Neural cell (in vitro differentiated cells): ENCODE results near the gene HDAC4. TPM values are rescaled to one million over a fixed set of nuclear protein-coding genes. Genes with fewer than 3 reads are reported as not detected.

ENCODE experiments used
- H2AFZ ChIP-seq: fragments of 200-600, 300-800 bp; sonication (generic), shearing (Covaris generic); 2 replicates; pipeline ENCODE4 v1.6.0; 2014; ENCODE audit warnings: low read depth, mild to moderate bottlenecking, antibody characterized with exemption, low read length, moderate library complexity
- H3F3A ChIP-seq: fragments of 200-600 bp; shearing (Covaris generic); 2 replicates; pipeline ENCODE4 v1.6.1; 2016; ENCODE audit warnings: mild to moderate bottlenecking, moderate library complexity, mixed read lengths, antibody characterized with exemption, low read length; ENCODE audit not compliant: insufficient read depth, poor library complexity, severe bottlenecking
- H3K27ac ChIP-seq: fragments of 200-600, 300-800 bp; sonication (generic), shearing (Covaris generic); 2 replicates; pipeline ENCODE4 v1.5.1; 2014; ENCODE audit warnings: mild to moderate bottlenecking, low read length, moderate library complexity
- H3K27me3 ChIP-seq: fragments of 300-800, 200-600 bp; sonication (generic), shearing (Covaris generic); 2 replicates; pipeline ENCODE4 v1.6.0; 2014; ENCODE audit warnings: mild to moderate bottlenecking, low read depth, low read length, moderate library complexity; ENCODE audit not compliant: insufficient read depth
- H3K36me3 ChIP-seq: fragments of 300-800, 200-600 bp; sonication (generic), shearing (Covaris generic); 2 replicates; pipeline ENCODE4 v1.5.1; 2014; ENCODE audit warnings: mild to moderate bottlenecking, antibody characterized with exemption, low read length, moderate library complexity; ENCODE audit not compliant: insufficient read depth
- H3K4me2 ChIP-seq: fragments of 300-800, 200-600 bp; sonication (generic), shearing (Covaris generic); 2 replicates; pipeline ENCODE4 v1.6.0; 2014; ENCODE audit warnings: mild to moderate bottlenecking, low read length
- H3K4me3 ChIP-seq: fragments of 300-800, 200-600 bp; sonication (generic), shearing (Covaris generic); 2 replicates; pipeline ENCODE4 v1.5.1; 2014; ENCODE audit warnings: mild to moderate bottlenecking, low read length, moderate library complexity
- H3K79me2 ChIP-seq: fragments of 200-600 bp; shearing (Covaris generic); replicated peaks from 2 replicates; pipeline ENCODE4 v1.6.0; 2014; ENCODE audit warnings: mild to moderate bottlenecking, low read length, moderate library complexity; ENCODE audit not compliant: insufficient read depth
- H3K9ac ChIP-seq: fragments of 300-800, 200-600 bp; sonication (generic), shearing (Covaris generic); 2 replicates; pipeline ENCODE4 v1.6.1; 2016; ENCODE audit warnings: mild to moderate bottlenecking, low read length, mixed read lengths
- H3K9me2 ChIP-seq: fragments of 200-600 bp; shearing (Covaris generic); 2 replicates; pipeline ENCODE4 v1.6.1; 2016; ENCODE audit warnings: mild to moderate bottlenecking, low read length, mixed read lengths; ENCODE audit not compliant: insufficient read depth
- H3K9me3 ChIP-seq: fragments of 200-600, 300-800 bp; sonication (generic), shearing (Covaris generic); 2 replicates; pipeline ENCODE4 v1.6.1; 2016; ENCODE audit warnings: mild to moderate bottlenecking, mixed run types, low read length, moderate library complexity, mixed read lengths
- H4K20me1 ChIP-seq: fragments of 200-600 bp; shearing (Covaris generic); 2 replicates; pipeline ENCODE4 v1.6.1; 2016; ENCODE audit warnings: mild to moderate bottlenecking, mixed run types; ENCODE audit not compliant: insufficient read depth
- EP300 ChIP-seq: fragments of 450-650 bp; conservative IDR thresholded peaks from 2 replicates; pipeline ENCODE4 v1.6.1; 2014; ENCODE audit warnings: antibody characterized with exemption, mild to moderate bottlenecking, moderate library complexity; ENCODE audit not compliant: poor library complexity, severe bottlenecking
- EZH2 ChIP-seq: fragments of 200-600, 300-800 bp; shearing (Covaris generic), sonication (generic); IDR thresholded peaks from 2 replicates; pipeline ENCODE4 v1.6.1; 2014; ENCODE audit warnings: antibody characterized with exemption, low read length, borderline replicate concordance, mild to moderate bottlenecking; ENCODE audit not compliant: insufficient read depth, poor library complexity, severe bottlenecking
- MXI1 ChIP-seq: fragments of 450-650 bp; conservative IDR thresholded peaks from 2 replicates; pipeline ENCODE4 v1.6.1; 2014; ENCODE audit warnings: antibody characterized with exemption, mild to moderate bottlenecking; ENCODE audit not compliant: poor library complexity, severe bottlenecking
- POLR2AphosphoS5 ChIP-seq: IDR thresholded peaks from 2 replicates; pipeline ENCODE4 v1.6.1; 2012
- RAD21 ChIP-seq: fragments of 450-650 bp; conservative IDR thresholded peaks from 2 replicates; pipeline ENCODE4 v1.6.1; 2014; ENCODE audit warnings: antibody characterized with exemption, mild to moderate bottlenecking, moderate library complexity
- SMC3 ChIP-seq: fragments of 450-650 bp; conservative IDR thresholded peaks from 2 replicates; pipeline ENCODE4 v1.6.1; 2014; ENCODE audit warnings: antibody characterized with exemption, mild to moderate bottlenecking, moderate library complexity; ENCODE audit not compliant: poor library complexity
- TAF1 ChIP-seq: IDR thresholded peaks from 2 replicates; pipeline ENCODE4 v1.6.1; 2012; ENCODE audit warnings: low read depth
- polyA plus RNA-seq: library from polyadenylated mRNA; depleted of rRNA; stranded (reverse); fragments of >200 nt; gene quantifications from 2 replicates; pipeline ENCODE4 v1.2.3, GENCODE V29; 2014
- TF ChIP-seq, protein P1 (sequence below): fragments of 450-650 bp; IDR thresholded peaks from 2 replicates; pipeline ENCODE4 v1.5.1; 2014; ENCODE audit warnings: antibody characterized with exemption, mild to moderate bottlenecking, moderate library complexity; ENCODE audit not compliant: poor library complexity, severe bottlenecking
- TF ChIP-seq, protein P2 (sequence below): IDR thresholded peaks from 2 replicates; pipeline ENCODE4 v1.6.1; 2012; ENCODE audit warnings: borderline replicate concordance

The HDAC4 gene
- polyA plus RNA-seq, 1 donor from 2014 or later: 3.4 TPM

DNA sequence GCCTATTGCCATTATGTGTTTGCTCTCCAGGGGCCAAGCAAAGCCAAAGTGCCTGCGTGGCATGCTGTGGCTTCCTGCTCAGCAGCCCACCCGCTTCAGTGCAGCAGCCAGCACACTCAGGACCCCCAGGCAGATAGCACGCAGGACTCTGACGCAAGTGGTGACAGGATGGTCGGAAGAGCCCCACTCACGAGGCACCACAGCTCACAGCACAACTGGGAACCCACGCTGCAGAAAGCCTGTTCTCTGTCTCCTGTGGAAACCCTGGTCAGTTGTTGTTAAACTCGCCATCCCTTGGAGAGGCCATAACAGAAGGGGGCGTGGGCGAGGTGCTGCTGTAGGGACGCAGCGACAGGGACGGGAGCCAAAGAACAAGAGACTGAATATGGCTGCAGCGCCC, 76.4 kb downstream of the HDAC4 start:
- Histone ChIP-seq H3K9ac (no peak overlapping the region), H3K27me3 (no peaks in the 10 kb centered on the region), H3F3A (no peaks in the 10 kb centered on the region), H4K20me1 (no peaks in the 10 kb centered on the region), H3K36me3 (no peaks in the 10 kb centered on the region), H3K27ac (no peak overlapping the region), H2AFZ (no peak overlapping the region), H3K79me2 (no peaks in the 10 kb centered on the region), H3K9me3 (no peaks in the 10 kb centered on the region), H3K9me2 (no peaks in the 10 kb centered on the region), H3K4me2 (no peak overlapping the region), H3K4me3 (no peak overlapping the region)
- no peak for TF ChIP-seq TAF1
- TF ChIP-seq EZH2: no peak

DNA sequence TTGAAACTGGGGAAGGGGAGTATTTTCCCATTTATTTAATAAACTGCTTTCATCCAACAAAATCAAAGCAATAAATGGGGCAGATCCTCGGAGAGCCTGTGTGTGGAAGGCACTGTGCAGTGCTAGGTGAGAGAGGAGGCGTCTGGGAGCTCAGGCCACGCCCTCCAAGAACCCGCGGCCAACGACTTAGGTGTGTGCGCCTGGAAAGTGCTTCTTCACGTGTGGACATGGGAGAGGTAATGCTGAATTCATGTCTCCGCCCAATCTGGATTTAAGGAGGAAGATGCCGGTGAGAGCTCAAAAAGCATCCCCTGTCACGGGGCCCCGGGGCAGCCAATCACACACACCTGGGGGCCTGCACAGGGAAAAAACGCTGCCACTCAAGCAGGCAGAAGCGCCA, 77.4 kb downstream of the HDAC4 start:
- Histone ChIP-seq H3K4me3 (no peak overlapping the region), H3K9me3 (no peaks in the 10 kb centered on the region), H3K4me2 (no peak overlapping the region), H3K36me3 (no peaks in the 10 kb centered on the region), H3K9me2 (no peaks in the 10 kb centered on the region), H4K20me1 (no peaks in the 10 kb centered on the region), H3K9ac (no peak overlapping the region), H2AFZ (no peak overlapping the region), H3K27me3 (no peaks in the 10 kb centered on the region), H3F3A (no peaks in the 10 kb centered on the region), H3K79me2 (no peaks in the 10 kb centered on the region), H3K27ac (no peak overlapping the region)
- TF ChIP-seq, protein P1, sequence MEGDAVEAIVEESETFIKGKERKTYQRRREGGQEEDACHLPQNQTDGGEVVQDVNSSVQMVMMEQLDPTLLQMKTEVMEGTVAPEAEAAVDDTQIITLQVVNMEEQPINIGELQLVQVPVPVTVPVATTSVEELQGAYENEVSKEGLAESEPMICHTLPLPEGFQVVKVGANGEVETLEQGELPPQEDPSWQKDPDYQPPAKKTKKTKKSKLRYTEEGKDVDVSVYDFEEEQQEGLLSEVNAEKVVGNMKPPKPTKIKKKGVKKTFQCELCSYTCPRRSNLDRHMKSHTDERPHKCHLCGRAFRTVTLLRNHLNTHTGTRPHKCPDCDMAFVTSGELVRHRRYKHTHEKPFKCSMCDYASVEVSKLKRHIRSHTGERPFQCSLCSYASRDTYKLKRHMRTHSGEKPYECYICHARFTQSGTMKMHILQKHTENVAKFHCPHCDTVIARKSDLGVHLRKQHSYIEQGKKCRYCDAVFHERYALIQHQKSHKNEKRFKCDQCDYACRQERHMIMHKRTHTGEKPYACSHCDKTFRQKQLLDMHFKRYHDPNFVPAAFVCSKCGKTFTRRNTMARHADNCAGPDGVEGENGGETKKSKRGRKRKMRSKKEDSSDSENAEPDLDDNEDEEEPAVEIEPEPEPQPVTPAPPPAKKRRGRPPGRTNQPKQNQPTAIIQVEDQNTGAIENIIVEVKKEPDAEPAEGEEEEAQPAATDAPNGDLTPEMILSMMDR: no peak
- TF ChIP-seq EP300 (no peak), POLR2AphosphoS5 (no peak), SMC3 (no peak), TAF1 (no peak), EZH2 (no peak), MXI1 (no peak), RAD21 (no peak)
- TF ChIP-seq, protein P2, sequence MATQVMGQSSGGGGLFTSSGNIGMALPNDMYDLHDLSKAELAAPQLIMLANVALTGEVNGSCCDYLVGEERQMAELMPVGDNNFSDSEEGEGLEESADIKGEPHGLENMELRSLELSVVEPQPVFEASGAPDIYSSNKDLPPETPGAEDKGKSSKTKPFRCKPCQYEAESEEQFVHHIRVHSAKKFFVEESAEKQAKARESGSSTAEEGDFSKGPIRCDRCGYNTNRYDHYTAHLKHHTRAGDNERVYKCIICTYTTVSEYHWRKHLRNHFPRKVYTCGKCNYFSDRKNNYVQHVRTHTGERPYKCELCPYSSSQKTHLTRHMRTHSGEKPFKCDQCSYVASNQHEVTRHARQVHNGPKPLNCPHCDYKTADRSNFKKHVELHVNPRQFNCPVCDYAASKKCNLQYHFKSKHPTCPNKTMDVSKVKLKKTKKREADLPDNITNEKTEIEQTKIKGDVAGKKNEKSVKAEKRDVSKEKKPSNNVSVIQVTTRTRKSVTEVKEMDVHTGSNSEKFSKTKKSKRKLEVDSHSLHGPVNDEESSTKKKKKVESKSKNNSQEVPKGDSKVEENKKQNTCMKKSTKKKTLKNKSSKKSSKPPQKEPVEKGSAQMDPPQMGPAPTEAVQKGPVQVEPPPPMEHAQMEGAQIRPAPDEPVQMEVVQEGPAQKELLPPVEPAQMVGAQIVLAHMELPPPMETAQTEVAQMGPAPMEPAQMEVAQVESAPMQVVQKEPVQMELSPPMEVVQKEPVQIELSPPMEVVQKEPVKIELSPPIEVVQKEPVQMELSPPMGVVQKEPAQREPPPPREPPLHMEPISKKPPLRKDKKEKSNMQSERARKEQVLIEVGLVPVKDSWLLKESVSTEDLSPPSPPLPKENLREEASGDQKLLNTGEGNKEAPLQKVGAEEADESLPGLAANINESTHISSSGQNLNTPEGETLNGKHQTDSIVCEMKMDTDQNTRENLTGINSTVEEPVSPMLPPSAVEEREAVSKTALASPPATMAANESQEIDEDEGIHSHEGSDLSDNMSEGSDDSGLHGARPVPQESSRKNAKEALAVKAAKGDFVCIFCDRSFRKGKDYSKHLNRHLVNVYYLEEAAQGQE: no peak
